Uterus (tissue), 2 donors: ENCODE results near the gene ACSS1.

Source experiments
- CTCF ChIP-seq, 4 experiments: fragments of 200-600 bp in 2 of 4; fragments of 450-650 bp in 2 of 4; sonication (generic) in 2 of 4; IDR thresholded peaks; one replicate each; pipeline ENCODE4 v1.5.1; 2016 to 2019; ENCODE audit warnings: antibody characterized with exemption in 4 of 4, mild to moderate bottlenecking in 2 of 4, moderate library complexity in 1 of 4
- POLR2A ChIP-seq, 2 donors: fragments of 450-650 bp; IDR thresholded peaks; one replicate each; pipeline ENCODE4 v1.6.1; 2016; ENCODE audit warnings: antibody characterized with exemption in 2 of 2, mild to moderate bottlenecking in 1 of 2, moderate library complexity in 1 of 2

DNA sequence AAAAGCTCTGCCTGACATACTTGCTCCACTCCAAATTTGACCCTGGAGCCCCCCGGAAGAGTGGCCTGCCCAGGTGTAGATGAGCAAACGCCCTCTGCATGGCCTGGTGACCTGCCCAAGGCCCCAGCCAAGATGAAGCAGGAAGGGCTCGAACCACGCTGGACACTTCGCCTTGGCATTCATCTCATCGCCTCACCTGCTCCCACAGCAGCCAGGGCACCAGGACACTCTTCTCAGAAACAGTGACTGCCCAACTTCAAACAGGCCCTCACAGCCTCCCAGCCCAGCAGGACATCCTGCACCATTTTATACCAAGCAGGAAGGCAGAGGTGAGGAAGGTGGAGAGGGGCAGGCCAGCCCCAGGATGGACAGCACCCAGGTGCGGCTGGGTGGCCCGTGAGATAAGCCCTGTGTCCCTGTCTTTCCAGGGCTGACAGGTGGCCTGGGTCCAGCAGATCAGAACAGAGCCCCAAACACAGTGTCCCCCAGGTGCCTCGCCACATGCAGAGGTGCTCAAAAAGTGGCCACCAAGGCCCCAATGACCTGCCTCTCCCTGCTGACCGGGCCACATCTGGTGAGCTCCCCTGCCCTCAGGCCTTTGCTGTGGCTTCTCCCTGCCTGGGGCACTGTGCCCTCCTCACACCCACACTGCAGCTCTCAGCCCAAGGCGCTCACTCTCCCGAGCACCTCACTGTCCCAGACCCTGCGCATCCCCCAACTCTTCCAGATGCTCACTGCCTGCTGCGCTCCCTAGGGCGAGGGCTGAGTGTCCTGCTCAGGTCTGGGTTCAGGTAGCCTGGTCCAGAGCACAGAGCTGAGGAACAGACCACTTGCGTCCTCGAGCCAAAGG is 7.2 kb downstream of the ACSS1 start:
- no peak for TF ChIP-seq CTCF (IDR thresholded peaks at IDR 0.05)
- no peak for TF ChIP-seq POLR2A (IDR thresholded peaks at IDR 0.05)
